ENCODE results near the gene RTN1. TPM values are rescaled to one million over a fixed set of nuclear protein-coding genes. Genes with fewer than 3 reads are reported as not detected.
A peak's percentile ranks its signal among the peaks of the same experiment; 100 is the strongest.

The RTN1 gene
- polyA plus RNA-seq, 1 donor: 45.0 TPM

DNA sequence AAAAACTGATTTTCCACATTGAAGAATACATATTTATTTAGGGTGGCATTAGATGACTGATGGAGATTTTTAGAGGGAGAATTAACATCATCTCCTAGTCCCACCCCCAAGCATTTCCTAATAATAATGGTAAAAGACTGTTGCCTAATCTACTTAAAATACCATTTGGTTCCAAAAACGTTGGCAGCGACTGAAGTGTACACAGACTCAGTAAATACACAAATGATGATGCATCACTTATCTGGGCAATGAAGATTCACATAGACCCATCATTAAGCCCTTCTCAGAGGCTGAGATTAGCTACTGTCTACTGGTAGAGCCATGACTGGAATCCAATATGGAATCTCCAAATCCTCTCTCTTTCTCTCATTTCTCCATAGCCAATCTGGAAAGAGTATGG lies 18.2 kb downstream of the RTN1 start:
- H3K27me3 ChIP-seq (ENCODE audit: control insufficient read depth, insufficient read depth, low read length): peaks cover 5% of the 10 kb centered on the region
- no peaks in the 10 kb centered on the region for H3K36me3 ChIP-seq (ENCODE audit: control insufficient read depth, insufficient read depth, low read length)
- WGBS (ENCODE audit: insufficient coverage, low lambda C conversion rate): no CpG with 5 or more reads among the region's 2 CpGs
- no peak overlapping the region for H3K4me3 ChIP-seq (ENCODE audit: low read length)
- no peak overlapping the region for H3K27ac ChIP-seq (ENCODE audit: low read length)
- no peak for DNase-seq
- no peaks in the 10 kb centered on the region for H3K4me1 ChIP-seq (ENCODE audit: control insufficient read depth, insufficient read depth, low read length)
- H3K9me3 ChIP-seq (ENCODE audit: control insufficient read depth, low read depth, low read length): no peaks in the 10 kb centered on the region

DNA sequence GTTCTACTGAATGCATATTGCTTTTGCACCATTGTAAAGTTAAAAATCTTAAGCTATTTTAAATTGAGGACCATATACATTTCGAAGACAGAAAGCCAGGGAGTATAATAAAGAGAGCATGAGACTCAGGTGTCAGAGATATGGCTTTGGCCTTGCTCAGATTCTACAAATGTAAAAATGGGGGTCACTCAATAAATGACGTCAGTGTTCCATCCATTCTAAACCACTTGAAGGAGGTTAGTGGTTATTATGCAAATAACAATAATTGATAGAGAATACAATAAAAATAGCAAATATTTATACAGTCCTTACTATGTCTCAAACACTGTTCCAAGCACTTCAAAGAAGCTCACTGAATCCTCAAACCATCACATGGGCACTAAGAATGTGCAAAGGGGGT lies 20.1 kb downstream of the RTN1 start:
- no peak for DNase-seq
- no CpG with 5 or more reads among the region's 2 CpGs for WGBS (ENCODE audit: insufficient coverage, low lambda C conversion rate)
- Histone ChIP-seq H3K27me3 (ENCODE audit: control insufficient read depth, insufficient read depth, low read length) (no peaks in the 10 kb centered on the region), H3K9me3 (ENCODE audit: control insufficient read depth, low read depth, low read length) (no peaks in the 10 kb centered on the region), H3K36me3 (ENCODE audit: control insufficient read depth, insufficient read depth, low read length) (no peaks in the 10 kb centered on the region), H3K4me1 (ENCODE audit: control insufficient read depth, insufficient read depth, low read length) (no peaks in the 10 kb centered on the region), H3K4me3 (ENCODE audit: low read length) (no peak overlapping the region), H3K27ac (ENCODE audit: low read length) (no peak overlapping the region)

DNA sequence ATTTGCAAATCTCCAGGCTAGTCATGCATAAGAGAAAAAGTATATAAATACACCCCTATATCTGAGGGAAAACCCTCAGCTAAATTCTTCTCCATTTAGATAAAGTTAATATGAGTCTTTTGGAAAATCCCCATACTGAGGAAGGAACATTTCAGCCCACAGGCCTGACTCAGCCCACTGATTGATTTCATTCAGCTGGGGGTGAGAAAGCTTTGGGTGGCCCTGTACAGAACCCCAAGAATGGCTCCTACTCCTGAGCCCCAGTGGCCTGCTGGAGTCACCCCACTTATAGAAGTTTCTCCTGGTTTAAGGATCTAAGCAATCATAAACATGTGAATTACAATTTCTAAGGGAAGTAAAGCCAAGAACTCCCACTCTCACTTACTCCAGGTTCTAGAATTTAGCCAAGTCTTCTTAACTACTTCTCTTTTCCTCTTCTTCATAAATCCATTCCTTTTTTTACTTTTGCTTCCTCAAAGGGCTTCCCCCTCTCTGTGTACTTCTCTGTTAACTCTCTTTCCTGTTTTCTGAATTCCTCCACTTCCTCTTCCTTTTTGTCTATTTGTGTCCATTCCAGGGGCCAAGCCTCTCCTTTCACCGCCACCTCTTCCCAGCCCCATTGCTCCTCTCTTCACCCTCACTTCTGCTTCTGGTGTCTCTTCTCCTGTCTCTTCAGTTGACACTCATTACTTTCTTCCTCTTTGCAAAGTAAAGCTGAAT lies 21.0 kb downstream of the RTN1 start:
- Histone ChIP-seq H3K36me3 (ENCODE audit: control insufficient read depth, insufficient read depth, low read length) (no peaks in the 10 kb centered on the region), H3K9me3 (ENCODE audit: control insufficient read depth, low read depth, low read length) (no peaks in the 10 kb centered on the region), H3K4me3 (ENCODE audit: low read length) (no peak overlapping the region), H3K27me3 (ENCODE audit: control insufficient read depth, insufficient read depth, low read length) (no peaks in the 10 kb centered on the region), H3K4me1 (ENCODE audit: control insufficient read depth, insufficient read depth, low read length) (no peaks in the 10 kb centered on the region), H3K27ac (ENCODE audit: low read length) (no peak overlapping the region)
- 67% methylated on average over 1 of the region's 1 CpG for whole genome bisulfite sequencing (ENCODE audit: insufficient coverage, low lambda C conversion rate)
- DNase-seq: no peak

DNA sequence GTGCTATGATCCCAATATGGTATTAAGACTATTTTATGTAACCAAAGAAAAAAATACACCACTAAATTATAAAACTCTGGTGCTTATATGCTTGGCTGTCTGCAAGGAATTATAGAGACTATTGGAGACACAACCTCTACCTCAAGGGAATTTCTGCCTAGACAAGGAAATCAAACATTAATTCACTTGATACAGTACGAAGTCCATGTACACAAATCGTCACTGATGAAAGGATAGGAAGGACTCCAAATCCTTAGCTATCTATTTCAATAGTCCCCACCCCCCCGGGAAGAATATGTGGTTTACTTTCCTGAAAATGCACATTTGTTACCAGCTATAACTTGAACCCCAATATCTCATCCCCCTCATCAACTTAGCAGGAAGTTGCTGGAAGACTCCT lies 21.9 kb downstream of the RTN1 start:
- Histone ChIP-seq H3K9me3 (ENCODE audit: control insufficient read depth, low read depth, low read length) (no peaks in the 10 kb centered on the region), H3K4me1 (ENCODE audit: control insufficient read depth, insufficient read depth, low read length) (no peaks in the 10 kb centered on the region), H3K36me3 (ENCODE audit: control insufficient read depth, insufficient read depth, low read length) (no peaks in the 10 kb centered on the region), H3K4me3 (ENCODE audit: low read length) (no peak overlapping the region), H3K27me3 (ENCODE audit: control insufficient read depth, insufficient read depth, low read length) (no peaks in the 10 kb centered on the region), H3K27ac (ENCODE audit: low read length) (no peak overlapping the region)
- peak in 1 of 2 donors; percentile 16 for DNase-seq
- 25% methylated on average over 1 of the region's 3 CpGs for WGBS (ENCODE audit: insufficient coverage, low lambda C conversion rate)

DNA sequence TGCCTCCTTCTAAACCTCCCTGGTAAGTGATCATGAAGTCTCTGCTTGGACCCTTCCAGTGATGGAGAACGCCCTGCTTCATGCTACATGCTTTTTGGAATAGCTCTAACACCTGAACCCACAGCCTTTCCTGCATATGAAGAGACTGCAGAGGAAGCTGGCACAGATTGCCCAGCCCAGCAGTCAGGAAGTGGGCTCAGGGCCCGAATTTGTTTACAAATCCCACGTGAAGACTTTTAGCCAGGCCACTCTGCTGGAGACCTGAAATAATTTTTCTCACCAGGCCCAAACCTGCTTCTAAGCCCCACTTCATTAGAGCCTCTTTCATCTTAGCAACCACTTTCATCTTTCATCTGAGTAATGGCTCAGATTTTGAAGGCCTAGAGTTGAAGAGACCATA lies 22.9 kb downstream of the RTN1 start:
- DNase-seq: no peak
- Histone ChIP-seq H3K36me3 (ENCODE audit: control insufficient read depth, insufficient read depth, low read length) (no peaks in the 10 kb centered on the region), H3K9me3 (ENCODE audit: control insufficient read depth, low read depth, low read length) (no peaks in the 10 kb centered on the region), H3K4me1 (ENCODE audit: control insufficient read depth, insufficient read depth, low read length) (no peaks in the 10 kb centered on the region), H3K4me3 (ENCODE audit: low read length) (no peak overlapping the region), H3K27ac (ENCODE audit: low read length) (no peak overlapping the region), H3K27me3 (ENCODE audit: control insufficient read depth, insufficient read depth, low read length) (no peaks in the 10 kb centered on the region)
- WGBS (ENCODE audit: insufficient coverage, low lambda C conversion rate): no CpG with 5 or more reads among the region's 3 CpGs

DNA sequence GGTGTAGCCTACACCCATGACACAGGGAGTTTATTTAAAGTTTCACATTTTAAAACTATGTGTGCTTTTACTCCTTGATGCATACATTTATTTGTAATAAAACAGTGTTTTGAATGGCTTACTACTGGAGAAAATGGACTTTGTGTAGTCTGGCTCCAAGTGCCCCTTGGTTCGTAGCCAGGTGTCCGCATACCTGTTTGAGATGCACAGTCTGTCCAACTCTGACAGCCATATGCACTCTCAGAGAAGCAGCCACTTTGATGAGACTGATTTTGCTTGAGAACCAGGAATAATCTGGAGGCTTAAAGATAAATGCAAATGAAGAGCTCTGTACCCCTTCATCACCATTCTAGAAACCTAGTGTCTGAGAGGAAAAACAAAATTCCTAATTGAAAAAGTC lies 24.0 kb downstream of the RTN1 start:
- H3K9me3 ChIP-seq (ENCODE audit: control insufficient read depth, low read depth, low read length): no peaks in the 10 kb centered on the region
- DNase-seq: no peak
- H3K4me3 ChIP-seq (ENCODE audit: low read length): no peak overlapping the region
- H3K27ac ChIP-seq (ENCODE audit: low read length): no peak overlapping the region
- no peaks in the 10 kb centered on the region for H3K4me1 ChIP-seq (ENCODE audit: control insufficient read depth, insufficient read depth, low read length)
- no peaks in the 10 kb centered on the region for H3K27me3 ChIP-seq (ENCODE audit: control insufficient read depth, insufficient read depth, low read length)
- no peaks in the 10 kb centered on the region for H3K36me3 ChIP-seq (ENCODE audit: control insufficient read depth, insufficient read depth, low read length)
- no CpG with 5 or more reads among the region's 2 CpGs for WGBS (ENCODE audit: insufficient coverage, low lambda C conversion rate)

DNA sequence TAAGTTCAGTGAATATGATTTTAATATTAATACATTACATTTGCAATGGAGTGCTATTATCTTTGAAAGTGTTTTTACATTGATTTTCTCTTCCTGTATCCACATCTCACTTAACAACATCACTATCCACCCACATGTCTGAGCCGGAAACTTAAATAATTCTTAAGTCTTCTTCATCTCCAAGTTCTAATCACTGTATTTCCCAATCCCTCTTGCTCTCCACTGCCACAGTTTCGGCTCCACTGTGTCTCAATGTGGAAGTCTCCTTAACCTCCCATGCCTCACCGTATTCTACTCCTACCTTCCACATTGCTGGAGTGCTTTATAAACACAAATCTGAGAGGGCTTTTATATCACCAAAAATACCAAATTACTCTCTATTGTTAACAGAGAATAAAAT lies 25.3 kb downstream of the RTN1 start:
- DNase-seq: no peak
- H3K4me3 ChIP-seq (ENCODE audit: low read length): no peak overlapping the region
- WGBS (ENCODE audit: insufficient coverage, low lambda C conversion rate): 85% methylated on average over 2 of the region's 3 CpGs
- H3K9me3 ChIP-seq (ENCODE audit: control insufficient read depth, low read depth, low read length): no peaks in the 10 kb centered on the region
- H3K4me1 ChIP-seq (ENCODE audit: control insufficient read depth, insufficient read depth, low read length): no peaks in the 10 kb centered on the region
- no peak overlapping the region for H3K27ac ChIP-seq (ENCODE audit: low read length)
- no peaks in the 10 kb centered on the region for H3K27me3 ChIP-seq (ENCODE audit: control insufficient read depth, insufficient read depth, low read length)
- no peaks in the 10 kb centered on the region for H3K36me3 ChIP-seq (ENCODE audit: control insufficient read depth, insufficient read depth, low read length)

DNA sequence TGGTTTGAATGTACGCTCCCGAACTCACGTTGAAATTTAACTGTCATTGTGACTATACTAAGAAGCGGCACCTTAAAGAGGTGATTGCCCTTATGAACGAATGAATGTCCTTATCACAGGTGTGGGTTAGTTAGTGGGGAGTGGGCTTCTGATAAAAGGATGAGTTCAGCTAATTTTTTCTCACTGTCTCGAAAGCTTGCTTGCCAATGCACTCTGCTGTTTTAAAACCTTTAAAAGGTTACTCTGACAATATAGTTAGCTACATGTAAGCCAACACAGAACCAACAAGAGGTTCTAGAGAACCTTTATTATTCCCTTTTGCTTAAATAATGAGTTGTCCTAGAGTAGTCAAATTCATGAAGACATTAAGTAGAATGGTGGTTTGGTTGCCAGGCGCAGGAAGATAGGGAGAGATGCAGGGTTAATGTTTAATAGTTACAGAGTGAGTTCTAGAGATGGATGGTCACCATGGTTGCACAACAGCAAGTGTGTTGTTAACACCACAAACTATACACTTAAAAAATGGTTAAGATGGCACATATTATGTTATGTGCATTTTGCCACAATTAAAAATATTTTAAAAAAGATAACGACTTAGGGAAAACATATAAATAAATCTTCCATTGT lies 26.3 kb downstream of the RTN1 start:
- DNase-seq: peak; percentile 5 to 27
- Histone ChIP-seq H3K27me3 (ENCODE audit: control insufficient read depth, insufficient read depth, low read length) (no peaks in the 10 kb centered on the region), H3K36me3 (ENCODE audit: control insufficient read depth, insufficient read depth, low read length) (no peaks in the 10 kb centered on the region), H3K27ac (ENCODE audit: low read length) (no peak overlapping the region), H3K4me3 (ENCODE audit: low read length) (no peak overlapping the region), H3K9me3 (ENCODE audit: control insufficient read depth, low read depth, low read length) (no peaks in the 10 kb centered on the region), H3K4me1 (ENCODE audit: control insufficient read depth, insufficient read depth, low read length) (no peaks in the 10 kb centered on the region)
- 64% methylated on average over 2 of the region's 8 CpGs for WGBS (ENCODE audit: insufficient coverage, low lambda C conversion rate)

DNA sequence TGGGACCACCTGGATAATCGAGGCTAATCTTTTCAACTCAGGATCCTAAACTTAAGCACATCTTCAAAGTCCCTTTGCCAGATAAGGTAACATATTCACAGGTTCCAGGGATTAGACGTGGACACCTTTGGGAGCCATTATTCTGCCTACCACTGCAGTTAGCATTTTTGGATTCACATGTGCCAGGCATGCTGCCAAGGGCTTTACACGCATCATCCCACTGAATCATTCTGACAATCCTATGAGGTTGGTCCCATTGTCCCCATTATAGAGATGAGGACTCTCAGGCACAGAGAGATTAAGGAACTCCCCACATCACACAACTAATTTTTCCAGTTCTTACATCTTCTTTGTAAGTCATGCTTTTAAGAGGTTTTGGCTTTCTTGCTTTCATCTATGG lies 34.5 kb downstream of the RTN1 start:
- no peak overlapping the region for H3K27ac ChIP-seq (ENCODE audit: low read length)
- no peak for DNase-seq
- H3K4me1 ChIP-seq (ENCODE audit: control insufficient read depth, insufficient read depth, low read length): no peaks in the 10 kb centered on the region
- H3K9me3 ChIP-seq (ENCODE audit: control insufficient read depth, low read depth, low read length): no peaks in the 10 kb centered on the region
- H3K36me3 ChIP-seq (ENCODE audit: control insufficient read depth, insufficient read depth, low read length): no peaks in the 10 kb centered on the region
- H3K4me3 ChIP-seq (ENCODE audit: low read length): no peak overlapping the region
- H3K27me3 ChIP-seq (ENCODE audit: control insufficient read depth, insufficient read depth, low read length): no peaks in the 10 kb centered on the region
- WGBS (ENCODE audit: insufficient coverage, low lambda C conversion rate): no CpG with 5 or more reads among the region's 3 CpGs

DNA sequence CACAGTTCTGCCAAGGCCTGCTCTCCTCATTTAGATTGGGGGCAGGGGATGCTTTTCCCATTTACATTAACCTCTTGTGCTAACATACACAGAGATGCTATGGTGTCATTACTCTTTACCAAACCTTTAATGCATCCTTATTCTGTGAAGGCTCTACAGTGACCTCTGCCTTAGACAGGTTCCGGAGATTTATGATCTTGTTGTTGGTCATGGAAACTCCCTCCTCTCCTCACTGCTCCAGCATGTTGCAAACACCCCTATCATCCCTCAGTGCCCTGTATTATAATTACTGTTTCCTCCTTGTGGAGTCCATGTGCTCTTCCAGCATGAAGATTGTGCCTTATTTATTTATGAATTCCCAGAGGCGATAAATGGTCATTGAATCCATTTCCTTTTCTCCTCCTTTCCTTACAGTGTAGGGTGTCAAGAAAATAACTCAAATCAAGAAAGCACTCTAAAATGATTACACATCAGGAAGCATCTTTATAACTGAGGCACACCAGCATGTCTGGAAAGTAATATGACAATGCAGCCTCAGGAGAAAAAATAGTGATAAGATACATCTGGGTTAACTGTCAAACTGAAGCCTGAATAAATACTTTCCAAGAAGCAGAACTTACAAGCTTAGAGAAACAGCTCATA lies 37.8 kb downstream of the RTN1 start:
- Histone ChIP-seq H3K9me3 (ENCODE audit: control insufficient read depth, low read depth, low read length) (no peaks in the 10 kb centered on the region), H3K36me3 (ENCODE audit: control insufficient read depth, insufficient read depth, low read length) (no peaks in the 10 kb centered on the region), H3K4me1 (ENCODE audit: control insufficient read depth, insufficient read depth, low read length) (no peaks in the 10 kb centered on the region), H3K27ac (ENCODE audit: low read length) (no peak overlapping the region), H3K27me3 (ENCODE audit: control insufficient read depth, insufficient read depth, low read length) (no peaks in the 10 kb centered on the region), H3K4me3 (ENCODE audit: low read length) (no peak overlapping the region)
- WGBS (ENCODE audit: insufficient coverage, low lambda C conversion rate): 100% methylated on average over 1 of the region's 2 CpGs
- no peak for DNase-seq
